HL-60 (cell line): ENCODE measurements around the gene IRX2.

ENCODE experiments used
- DNase-seq, 2 experiments: peaks; one replicate each; pipeline ENCODE4 v3.0.0-alpha.2; 2010 to 2020; ENCODE audit warnings: low read depth in 1 of 2, low spot score in 1 of 2
- H3K27ac ChIP-seq: fragments of 250-450 bp; sonication (Bioruptor Pico); replicated peaks from 2 replicates; pipeline ENCODE4 v1.5.1; 2020; ENCODE audit warnings: mild to moderate bottlenecking, moderate library complexity
- H3K27me3 ChIP-seq: fragments of 250-450 bp; sonication (Bioruptor Pico); 2 replicates; pipeline ENCODE4 v1.5.1; 2021; ENCODE audit warnings: mild to moderate bottlenecking, moderate library complexity; ENCODE audit not compliant: insufficient read depth, poor library complexity, severe bottlenecking
- H3K4me3 ChIP-seq: replicated peaks from 2 replicates; pipeline ENCODE4 v1.5.1; 2011; ENCODE audit warnings: mild to moderate bottlenecking, control low read depth, low read length; ENCODE audit not compliant: insufficient read depth
- GABPA ChIP-seq: IDR thresholded peaks from 2 replicates; pipeline ENCODE4 v1.6.1; 2012; ENCODE audit warnings: low read depth
- POLR2AphosphoS5 ChIP-seq: IDR thresholded peaks from 2 replicates; pipeline ENCODE4 v1.6.1; 2012; ENCODE audit warnings: low read depth
- SPI1 ChIP-seq: IDR thresholded peaks from 2 replicates; pipeline ENCODE4 v1.6.1; 2012; ENCODE audit warnings: low read depth, mild to moderate bottlenecking, borderline replicate concordance
- TF ChIP-seq, protein P1 (sequence below): IDR thresholded peaks from 2 replicates; pipeline ENCODE4 v1.6.1; 2012; ENCODE audit warnings: low read depth; ENCODE audit not compliant: insufficient replicate concordance
- TF ChIP-seq, protein P2 (sequence below): IDR thresholded peaks from one replicate; pipeline ENCODE4 v1.5.1; 2011; ENCODE audit warnings: low read length, control low read depth, inconsistent platforms; ENCODE audit not compliant: insufficient read depth

Gene IRX2

DNA sequence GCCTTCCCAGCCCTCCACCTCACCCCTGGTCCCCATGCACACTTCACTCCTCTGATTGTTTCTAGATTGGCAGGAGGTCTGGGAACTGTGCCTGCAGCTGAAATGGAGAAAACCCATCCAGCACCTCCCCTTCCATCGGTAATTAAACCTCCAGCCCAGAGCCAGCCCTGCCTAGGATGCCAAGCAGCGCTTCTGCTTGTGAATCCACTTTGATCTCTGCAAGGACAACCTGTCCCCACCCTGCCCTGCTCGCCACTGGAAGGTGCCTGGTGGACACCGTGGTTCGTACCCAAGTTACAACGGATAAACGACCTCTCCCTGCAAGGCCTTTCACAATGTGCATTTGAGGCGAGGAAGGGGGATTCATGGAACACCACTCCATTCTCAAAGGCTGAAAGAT, 50.6 kb downstream of the IRX2 start:
- Histone ChIP-seq H3K4me3 (no peak overlapping the region), H3K27ac (no peak overlapping the region), H3K27me3 (no peaks in the 10 kb centered on the region)
- no peak for DNase-seq
- TF ChIP-seq GABPA (no peak), POLR2AphosphoS5 (no peak), SPI1 (no peak)
- TF ChIP-seq, protein P1, sequence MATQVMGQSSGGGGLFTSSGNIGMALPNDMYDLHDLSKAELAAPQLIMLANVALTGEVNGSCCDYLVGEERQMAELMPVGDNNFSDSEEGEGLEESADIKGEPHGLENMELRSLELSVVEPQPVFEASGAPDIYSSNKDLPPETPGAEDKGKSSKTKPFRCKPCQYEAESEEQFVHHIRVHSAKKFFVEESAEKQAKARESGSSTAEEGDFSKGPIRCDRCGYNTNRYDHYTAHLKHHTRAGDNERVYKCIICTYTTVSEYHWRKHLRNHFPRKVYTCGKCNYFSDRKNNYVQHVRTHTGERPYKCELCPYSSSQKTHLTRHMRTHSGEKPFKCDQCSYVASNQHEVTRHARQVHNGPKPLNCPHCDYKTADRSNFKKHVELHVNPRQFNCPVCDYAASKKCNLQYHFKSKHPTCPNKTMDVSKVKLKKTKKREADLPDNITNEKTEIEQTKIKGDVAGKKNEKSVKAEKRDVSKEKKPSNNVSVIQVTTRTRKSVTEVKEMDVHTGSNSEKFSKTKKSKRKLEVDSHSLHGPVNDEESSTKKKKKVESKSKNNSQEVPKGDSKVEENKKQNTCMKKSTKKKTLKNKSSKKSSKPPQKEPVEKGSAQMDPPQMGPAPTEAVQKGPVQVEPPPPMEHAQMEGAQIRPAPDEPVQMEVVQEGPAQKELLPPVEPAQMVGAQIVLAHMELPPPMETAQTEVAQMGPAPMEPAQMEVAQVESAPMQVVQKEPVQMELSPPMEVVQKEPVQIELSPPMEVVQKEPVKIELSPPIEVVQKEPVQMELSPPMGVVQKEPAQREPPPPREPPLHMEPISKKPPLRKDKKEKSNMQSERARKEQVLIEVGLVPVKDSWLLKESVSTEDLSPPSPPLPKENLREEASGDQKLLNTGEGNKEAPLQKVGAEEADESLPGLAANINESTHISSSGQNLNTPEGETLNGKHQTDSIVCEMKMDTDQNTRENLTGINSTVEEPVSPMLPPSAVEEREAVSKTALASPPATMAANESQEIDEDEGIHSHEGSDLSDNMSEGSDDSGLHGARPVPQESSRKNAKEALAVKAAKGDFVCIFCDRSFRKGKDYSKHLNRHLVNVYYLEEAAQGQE = no peak
- TF ChIP-seq, protein P2, sequence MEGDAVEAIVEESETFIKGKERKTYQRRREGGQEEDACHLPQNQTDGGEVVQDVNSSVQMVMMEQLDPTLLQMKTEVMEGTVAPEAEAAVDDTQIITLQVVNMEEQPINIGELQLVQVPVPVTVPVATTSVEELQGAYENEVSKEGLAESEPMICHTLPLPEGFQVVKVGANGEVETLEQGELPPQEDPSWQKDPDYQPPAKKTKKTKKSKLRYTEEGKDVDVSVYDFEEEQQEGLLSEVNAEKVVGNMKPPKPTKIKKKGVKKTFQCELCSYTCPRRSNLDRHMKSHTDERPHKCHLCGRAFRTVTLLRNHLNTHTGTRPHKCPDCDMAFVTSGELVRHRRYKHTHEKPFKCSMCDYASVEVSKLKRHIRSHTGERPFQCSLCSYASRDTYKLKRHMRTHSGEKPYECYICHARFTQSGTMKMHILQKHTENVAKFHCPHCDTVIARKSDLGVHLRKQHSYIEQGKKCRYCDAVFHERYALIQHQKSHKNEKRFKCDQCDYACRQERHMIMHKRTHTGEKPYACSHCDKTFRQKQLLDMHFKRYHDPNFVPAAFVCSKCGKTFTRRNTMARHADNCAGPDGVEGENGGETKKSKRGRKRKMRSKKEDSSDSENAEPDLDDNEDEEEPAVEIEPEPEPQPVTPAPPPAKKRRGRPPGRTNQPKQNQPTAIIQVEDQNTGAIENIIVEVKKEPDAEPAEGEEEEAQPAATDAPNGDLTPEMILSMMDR = no peak

DNA sequence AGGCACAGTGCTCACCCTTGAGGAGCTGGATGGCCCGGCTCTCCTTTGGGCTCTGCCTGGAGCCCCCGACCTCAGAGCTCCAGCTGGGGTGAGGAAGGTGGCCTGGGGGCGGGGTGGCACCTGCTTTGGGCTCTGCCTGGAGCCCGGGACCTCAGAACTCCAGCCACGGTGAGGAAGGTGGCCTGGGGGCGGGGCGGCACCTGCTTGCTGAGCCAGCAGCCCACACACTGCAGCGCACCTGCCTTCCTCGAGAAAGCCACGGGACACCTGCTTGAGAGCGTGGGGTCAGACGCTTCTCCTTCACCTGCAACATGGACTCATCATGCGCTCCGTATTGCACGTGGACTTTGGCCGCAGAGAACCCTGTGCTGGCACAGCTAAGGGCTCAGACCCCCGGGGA, 51.8 kb downstream of the IRX2 start:
- no peak overlapping the region for H3K4me3 ChIP-seq
- H3K27ac ChIP-seq = no peak overlapping the region
- DNase-seq = no peak
- no peaks in the 10 kb centered on the region for H3K27me3 ChIP-seq
- TF ChIP-seq GABPA (no peak), POLR2AphosphoS5 (no peak), SPI1 (no peak)
- TF ChIP-seq, protein P1 = no peak
- TF ChIP-seq, protein P2 = no peak

DNA sequence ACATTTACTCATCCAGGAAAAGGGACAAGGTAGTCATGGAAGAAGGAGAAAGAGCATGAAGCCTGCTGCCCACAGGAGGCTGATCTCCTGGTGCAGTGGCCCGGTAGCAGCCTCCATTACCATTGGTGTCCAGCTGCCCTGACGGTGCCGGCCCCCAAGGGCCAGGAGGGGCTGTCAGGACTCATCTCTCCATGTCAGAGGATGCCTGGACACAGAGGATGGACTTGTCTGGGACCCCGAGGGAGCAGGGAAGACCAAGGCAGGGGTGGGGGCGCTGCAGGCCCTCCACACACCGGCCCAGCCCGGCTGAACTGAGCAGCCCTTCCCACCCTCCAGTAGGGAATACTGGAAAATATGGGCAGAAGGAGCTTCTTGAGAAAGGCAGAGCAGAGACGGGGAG, 52.2 kb downstream of the IRX2 start:
- Histone ChIP-seq H3K4me3 (no peak overlapping the region), H3K27ac (no peak overlapping the region), H3K27me3 (no peaks in the 10 kb centered on the region)
- TF ChIP-seq SPI1 = no peak
- TF ChIP-seq, protein P1 = no peak
- no peak for TF ChIP-seq GABPA
- TF ChIP-seq POLR2AphosphoS5 = no peak
- TF ChIP-seq, protein P2 = no peak
- DNase-seq = no peak
